KMS-11 (cell line): ENCODE results near the gene OTOP2.

Experiments
- H2AFZ ChIP-seq: fragments of 200-600 bp; sonication (generic); 2 replicates; pipeline ENCODE4 v1.6.1; 2016; ENCODE audit warnings: antibody characterized with exemption, mixed run types, low read depth
- H3K27ac ChIP-seq: fragments of 200-600 bp; sonication (generic); 2 replicates; pipeline ENCODE4 v1.6.1; 2016; ENCODE audit warnings: mild to moderate bottlenecking, mixed run types
- H3K27me3 ChIP-seq: fragments of 200-600 bp; sonication (generic); 2 replicates; pipeline ENCODE4 v1.6.1; 2017; ENCODE audit warnings: mild to moderate bottlenecking, low read depth, mixed run types, moderate library complexity; ENCODE audit not compliant: insufficient read depth
- H3K36me3 ChIP-seq: fragments of 200-600 bp; sonication (generic); 2 replicates; pipeline ENCODE4 v1.6.1; 2017; ENCODE audit warnings: mild to moderate bottlenecking, mixed run types; ENCODE audit not compliant: insufficient read depth
- H3K4me1 ChIP-seq: fragments of 200-600 bp; sonication (generic); 2 replicates; pipeline ENCODE4 v1.6.1; 2016; ENCODE audit warnings: mild to moderate bottlenecking, low read depth, mixed run types; ENCODE audit not compliant: poor library complexity, severe bottlenecking
- H3K4me2 ChIP-seq: fragments of 200-600 bp; sonication (generic); 2 replicates; pipeline ENCODE4 v1.7.0; 2016; ENCODE audit warnings: mild to moderate bottlenecking, mixed run types
- H3K4me3 ChIP-seq: fragments of 200-600 bp; sonication (generic); IDR thresholded peaks from 2 replicates; pipeline ENCODE4 v1.6.1; 2017; ENCODE audit warnings: low read depth, low read length, mixed read lengths; ENCODE audit not compliant: insufficient read depth
- H3K79me2 ChIP-seq: fragments of 200-600 bp; sonication (generic); 2 replicates; pipeline ENCODE4 v1.6.1; 2016; ENCODE audit warnings: low read depth, mixed run types; ENCODE audit not compliant: insufficient read depth
- H3K9ac ChIP-seq: fragments of 200-600 bp; sonication (generic); 2 replicates; pipeline ENCODE4 v1.6.1; 2016; ENCODE audit warnings: mild to moderate bottlenecking, mixed run types
- H4K20me1 ChIP-seq: fragments of 200-600 bp; sonication (generic); 2 replicates; pipeline ENCODE4 v1.6.1; 2016; ENCODE audit warnings: mild to moderate bottlenecking, mixed run types; ENCODE audit not compliant: insufficient read depth
- CTCF ChIP-seq: fragments of 200-600 bp; sonication (generic); conservative IDR thresholded peaks from 2 replicates; pipeline ENCODE4 v1.6.1; 2017; ENCODE audit warnings: low read depth, mild to moderate bottlenecking, antibody characterized with exemption, low read length, moderate library complexity, mixed read lengths

The OTOP2 gene

GRCh38 chr17:74935585-74936469 is 11.8 kb downstream of the OTOP2 start, which contains the start of gene OTOP3:
OTOP3 (plus strand) TSS chr17:74935898; CDS start chr17:74935922, 24 bp downstream.
- Histone ChIP-seq H3K79me2 (no peaks in the 10 kb centered on the region), H3K4me2 (no peak within 1 kb of the TSS), H3K36me3 (no peaks in the 10 kb centered on the region), H4K20me1 (no peaks in the 10 kb centered on the region), H2AFZ (no peak within 1 kb of the TSS), H3K27me3 (peaks cover 96% of the 10 kb centered on the region), H3K4me1 (no peaks in the 10 kb centered on the region), H3K4me3 (no peak within 1 kb of the TSS), H3K27ac (no peak within 1 kb of the TSS), H3K9ac (no peak within 1 kb of the TSS)
- TF ChIP-seq CTCF, result no peak

GRCh38 chr17:74936470-74936799 is 12.4 kb downstream of the OTOP2 start:
- H3K27ac ChIP-seq, result no peak overlapping the region
- no peak overlapping the region for H2AFZ ChIP-seq
- H3K4me2 ChIP-seq, result no peak overlapping the region
- no peaks in the 10 kb centered on the region for H3K36me3 ChIP-seq
- peaks cover 96% of the 10 kb centered on the region for H3K27me3 ChIP-seq
- H3K4me1 ChIP-seq, result no peaks in the 10 kb centered on the region
- no peaks in the 10 kb centered on the region for H3K79me2 ChIP-seq
- H3K4me3 ChIP-seq, result no peak overlapping the region
- H3K9ac ChIP-seq, result no peak overlapping the region
- TF ChIP-seq CTCF, result no peak
- no peaks in the 10 kb centered on the region for H4K20me1 ChIP-seq

GRCh38 chr17:74937064-74938051 is 13.3 kb downstream of the OTOP2 start:
- Histone ChIP-seq H3K27me3 (peaks cover 98% of the 10 kb centered on the region), H4K20me1 (no peaks in the 10 kb centered on the region), H3K36me3 (no peaks in the 10 kb centered on the region), H3K4me1 (no peaks in the 10 kb centered on the region), H3K9ac (no peak overlapping the region), H3K27ac (no peak overlapping the region), H3K79me2 (no peaks in the 10 kb centered on the region), H3K4me2 (no peak overlapping the region), H3K4me3 (no peak overlapping the region), H2AFZ (no peak overlapping the region)
- TF ChIP-seq CTCF, result no peak

- no peak for TF ChIP-seq CTCF
- H4K20me1 ChIP-seq, result no peaks in the 10 kb centered on the region
- no peaks in the 10 kb centered on the region for H3K79me2 ChIP-seq
- no peak overlapping the region for H3K9ac ChIP-seq
- H3K4me3 ChIP-seq, result no peak overlapping the region
- H2AFZ ChIP-seq, result no peak overlapping the region
- H3K4me1 ChIP-seq, result no peaks in the 10 kb centered on the region
- H3K27ac ChIP-seq, result no peak overlapping the region
- H3K27me3 ChIP-seq, result peaks cover 97% of the 10 kb centered on the region
- no peaks in the 10 kb centered on the region for H3K36me3 ChIP-seq
- no peak overlapping the region for H3K4me2 ChIP-seq
Measured at GRCh38 chr17:74938194-74938950, 14.3 kb downstream of the OTOP2 start.
